Neural crest cell (in vitro differentiated cells): ENCODE measurements around the gene MEGF11. TPM values are rescaled to one million over a fixed set of nuclear protein-coding genes. Genes with fewer than 3 reads are reported as not detected.

Experiments used
- DNase-seq: peaks from one replicate; pipeline ENCODE4 v3.0.0; 2021; ENCODE audit warnings: low read depth, mixed read lengths, low spot score
- H3K27ac Mint-ChIP-seq: one replicate; pipeline ENCODE4 v1.8.0; 2021; ENCODE audit warnings: mild to moderate bottlenecking, mixed read lengths; ENCODE audit not compliant: unreplicated experiment
- H3K27me3 Mint-ChIP-seq: 2 replicates; pipeline ENCODE4 v1.8.0; 2021; ENCODE audit warnings: low read depth, mild to moderate bottlenecking, mixed read lengths
- H3K36me3 Mint-ChIP-seq: 2 replicates; pipeline ENCODE4 v1.8.0; 2021; ENCODE audit warnings: low read depth, mild to moderate bottlenecking, mixed read lengths
- H3K4me1 Mint-ChIP-seq: 2 replicates; pipeline ENCODE4 v1.8.0; 2021; ENCODE audit warnings: mixed read lengths
- H3K4me3 Mint-ChIP-seq: one replicate; pipeline ENCODE4 v1.8.0; 2021; ENCODE audit warnings: mild to moderate bottlenecking, mixed read lengths
- H3K9me3 Mint-ChIP-seq: 2 replicates; pipeline ENCODE4 v1.8.0; 2021; ENCODE audit warnings: mixed read lengths
- total RNA-seq: library from RNA; stranded (reverse); gene quantifications from 2 replicates; pipeline ENCODE4 v1.2.1, GENCODE V29; 2021
- TF ChIP-seq, protein P1 (sequence below): fragments of 200-600 bp; sonication (generic); conservative IDR thresholded peaks from 2 replicates; pipeline ENCODE4 v1.5.0; 2021; ENCODE audit warnings: antibody characterized with exemption, mild to moderate bottlenecking

Gene MEGF11
- total RNA-seq, 1 donor from 2014 or later = 0.49 TPM

DNA sequence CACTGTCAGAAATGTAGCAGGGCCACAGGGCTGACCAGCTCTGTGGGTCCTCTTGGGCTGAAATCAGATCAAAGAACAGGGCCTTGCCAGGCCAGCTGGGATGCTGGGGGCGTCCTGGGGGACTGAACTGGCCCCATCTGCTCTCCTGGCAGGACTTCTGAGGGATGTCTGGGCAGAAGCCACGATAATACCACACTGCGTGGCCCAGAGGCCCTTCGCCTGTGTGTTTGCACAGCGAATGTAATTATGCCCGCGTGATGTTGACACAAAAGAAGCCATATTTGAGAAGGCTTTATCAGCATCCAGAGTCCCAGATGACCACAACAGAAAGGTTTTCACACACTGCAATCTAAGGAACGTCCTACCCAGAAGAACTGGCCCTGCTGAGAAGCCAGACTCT, 210.3 kb downstream of the MEGF11 start:
- Mint-ChIP-seq H3K9me3 (no peaks in the 10 kb centered on the region), H3K36me3 (no peaks in the 10 kb centered on the region), H3K4me1 (peaks cover 4% of the 10 kb centered on the region), H3K27me3 (peaks cover 15% of the 10 kb centered on the region), H3K4me3 (no peak overlapping the region), H3K27ac (no peak overlapping the region)
- no peak for DNase-seq
- TF ChIP-seq, protein P1, sequence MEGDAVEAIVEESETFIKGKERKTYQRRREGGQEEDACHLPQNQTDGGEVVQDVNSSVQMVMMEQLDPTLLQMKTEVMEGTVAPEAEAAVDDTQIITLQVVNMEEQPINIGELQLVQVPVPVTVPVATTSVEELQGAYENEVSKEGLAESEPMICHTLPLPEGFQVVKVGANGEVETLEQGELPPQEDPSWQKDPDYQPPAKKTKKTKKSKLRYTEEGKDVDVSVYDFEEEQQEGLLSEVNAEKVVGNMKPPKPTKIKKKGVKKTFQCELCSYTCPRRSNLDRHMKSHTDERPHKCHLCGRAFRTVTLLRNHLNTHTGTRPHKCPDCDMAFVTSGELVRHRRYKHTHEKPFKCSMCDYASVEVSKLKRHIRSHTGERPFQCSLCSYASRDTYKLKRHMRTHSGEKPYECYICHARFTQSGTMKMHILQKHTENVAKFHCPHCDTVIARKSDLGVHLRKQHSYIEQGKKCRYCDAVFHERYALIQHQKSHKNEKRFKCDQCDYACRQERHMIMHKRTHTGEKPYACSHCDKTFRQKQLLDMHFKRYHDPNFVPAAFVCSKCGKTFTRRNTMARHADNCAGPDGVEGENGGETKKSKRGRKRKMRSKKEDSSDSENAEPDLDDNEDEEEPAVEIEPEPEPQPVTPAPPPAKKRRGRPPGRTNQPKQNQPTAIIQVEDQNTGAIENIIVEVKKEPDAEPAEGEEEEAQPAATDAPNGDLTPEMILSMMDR = no peak

DNA sequence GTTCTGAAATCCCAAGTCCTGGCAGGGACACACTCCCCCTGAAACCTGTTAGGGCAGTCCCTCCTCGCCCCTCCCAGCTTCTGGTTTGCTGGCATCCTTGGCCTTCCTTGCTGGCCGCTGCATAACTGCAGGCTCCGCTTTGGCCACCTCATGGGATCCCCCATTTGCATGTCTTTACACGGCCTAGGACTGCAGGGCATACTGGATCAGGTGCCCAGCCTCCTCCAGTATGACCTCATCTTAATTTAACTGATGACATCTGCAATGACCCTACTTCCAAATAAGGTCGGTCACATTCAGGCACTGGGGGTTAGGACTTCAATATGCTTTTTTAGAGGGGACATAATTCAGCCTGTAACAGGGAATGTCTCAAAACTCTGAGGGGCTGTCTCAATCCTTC, 210.9 kb downstream of the MEGF11 start:
- no peaks in the 10 kb centered on the region for H3K9me3 Mint-ChIP-seq
- H3K27ac Mint-ChIP-seq = no peak overlapping the region
- no peaks in the 10 kb centered on the region for H3K36me3 Mint-ChIP-seq
- DNase-seq = no peak
- no peak overlapping the region for H3K4me3 Mint-ChIP-seq
- TF ChIP-seq, protein P1 = no peak
- peaks cover 21% of the 10 kb centered on the region for H3K27me3 Mint-ChIP-seq
- H3K4me1 Mint-ChIP-seq = peaks cover 4% of the 10 kb centered on the region

DNA sequence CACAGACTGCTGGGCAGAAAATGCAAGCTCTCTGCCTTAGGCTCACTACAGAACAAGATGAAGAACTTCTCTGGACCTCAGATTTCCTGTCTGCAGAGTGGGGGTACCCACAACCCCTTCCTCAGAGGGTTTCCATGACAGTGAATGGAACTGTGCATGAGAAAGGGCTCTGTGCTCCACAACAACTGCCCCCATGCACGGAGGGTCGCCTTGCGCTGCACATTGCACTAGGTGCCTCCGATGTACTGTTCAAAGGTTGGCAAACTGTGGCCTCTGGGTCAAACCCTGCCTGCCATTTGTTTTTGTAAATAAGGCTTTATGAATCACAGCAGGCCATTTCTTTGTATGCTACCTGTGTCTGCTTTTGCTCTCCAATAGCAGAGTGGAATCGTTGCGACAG, 212.3 kb downstream of the MEGF11 start:
- H3K4me1 Mint-ChIP-seq = peaks cover 4% of the 10 kb centered on the region
- peaks cover 32% of the 10 kb centered on the region for H3K27me3 Mint-ChIP-seq
- H3K4me3 Mint-ChIP-seq = no peak overlapping the region
- DNase-seq = no peak
- TF ChIP-seq, protein P1 = no peak
- no peaks in the 10 kb centered on the region for H3K9me3 Mint-ChIP-seq
- no peaks in the 10 kb centered on the region for H3K36me3 Mint-ChIP-seq
- no peak overlapping the region for H3K27ac Mint-ChIP-seq

DNA sequence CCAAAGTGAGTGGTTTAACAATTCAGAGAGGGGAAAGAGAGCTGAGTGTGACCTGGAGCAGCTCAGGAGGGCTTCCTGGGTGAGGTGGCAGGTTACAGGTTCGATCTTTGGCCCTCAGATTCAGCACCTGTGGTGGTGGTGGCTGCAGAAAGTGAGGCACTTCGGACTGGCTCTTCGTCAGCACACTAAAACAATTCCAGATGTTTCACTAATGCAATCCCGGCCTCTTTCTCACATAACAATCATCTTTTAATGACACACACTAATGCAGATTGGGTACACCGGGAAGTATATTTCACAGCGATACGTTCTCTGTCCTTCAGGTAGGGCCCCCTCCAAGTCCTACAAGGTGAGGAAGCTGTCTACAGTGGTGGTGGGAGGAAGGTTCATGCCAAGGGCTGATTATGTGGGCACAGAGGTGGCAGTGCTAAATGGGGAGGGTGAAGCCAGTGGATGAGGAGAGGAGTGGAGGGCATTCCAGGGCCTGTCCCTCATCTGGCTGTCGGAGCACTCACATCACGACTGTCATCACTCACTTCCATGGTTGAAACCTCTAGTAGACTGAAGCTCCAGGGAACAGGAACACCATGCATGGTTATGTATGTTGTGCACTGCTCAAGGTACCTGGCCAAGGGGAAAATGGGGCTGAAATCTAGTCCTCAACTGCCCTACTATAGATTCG, 213.2 kb downstream of the MEGF11 start:
- Mint-ChIP-seq H3K36me3 (no peaks in the 10 kb centered on the region), H3K4me3 (no peak overlapping the region), H3K9me3 (no peaks in the 10 kb centered on the region), H3K27ac (no peak overlapping the region), H3K27me3 (peaks cover 36% of the 10 kb centered on the region), H3K4me1 (peaks cover 4% of the 10 kb centered on the region)
- TF ChIP-seq, protein P1 = no peak
- DNase-seq = no peak

GRCh38 chr15:66039117-66039871, 214.3 kb downstream of the MEGF11 start:
- TF ChIP-seq, protein P1 = no peak
- H3K27me3 Mint-ChIP-seq = peaks cover 38% of the 10 kb centered on the region
- peaks cover 4% of the 10 kb centered on the region for H3K4me1 Mint-ChIP-seq
- no peaks in the 10 kb centered on the region for H3K36me3 Mint-ChIP-seq
- H3K27ac Mint-ChIP-seq = no peak overlapping the region
- no peaks in the 10 kb centered on the region for H3K9me3 Mint-ChIP-seq
- DNase-seq = no peak
- no peak overlapping the region for H3K4me3 Mint-ChIP-seq
